K562 (cell line): ENCODE data around the gene NAIF1. TPM values are rescaled to one million over a fixed set of nuclear protein-coding genes. Genes with fewer than 3 reads are reported as not detected.
A peak's percentile ranks its signal among the peaks of the same experiment; 100 is the strongest.

Experiments
- ATAC-seq: fragments of 200-7000 bp; cut with Tn5 transposase; 3 replicates; pipeline ENCODE4 v1.9.1; 2020; ENCODE audit warnings: moderate library complexity
- BruUV-seq: library from RNA; stranded (reverse); fragments of 400-500 nt; replicated peaks from 2 replicates; lab custom pipeline; 2021; lab: Mats Ljungman, UMichigan
- CTCF ChIA-PET: fragments of 300-600 bp; formaldehyde crosslinking; extraction: SDS; loops from one replicate; lab custom pipeline; 2021; ENCODE audit warnings: low intra/inter-chr PET ratio; lab: Yijun Ruan, JAX
- POLR2A ChIA-PET: fragments of 300-600, 350-650 bp; sonication (Branson Sonifier 250); formaldehyde crosslinking; extraction: SDS; loops from one replicate; lab custom pipeline; 2021; ENCODE audit warnings: antibody characterized with exemption, inconsistent platforms; lab: Yijun Ruan, JAX
- DNase-seq, 4 experiments: peaks; one replicate each; pipeline versions ENCODE4 v3.0.0 to v3.0.0-alpha.2; 2011 to 2018; ENCODE audit warnings: low spot score in 3 of 4, mixed read lengths in 3 of 4; ENCODE audit errors: extremely low read depth in 1 of 4
- FAIRE-seq: peaks from 2 replicates; lab custom pipeline; 2011; peaks lifted over from hg19 to GRCh38; lab: Jason Lieb, UNC
- H2AFZ ChIP-seq: 2 replicates; pipeline ENCODE4 v1.6.0; 2011; ENCODE audit warnings: low read depth, low read length, control low read depth, inconsistent platforms
- H3K27ac ChIP-seq: fragments of 200-600 bp; 3 replicates; pipeline ENCODE4 v1.8.0; 2011; ENCODE audit warnings: low read depth, mild to moderate bottlenecking, control low read depth, inconsistent platforms, low read length, moderate library complexity, mixed read lengths; ENCODE audit errors: extremely low read depth
- H3K27me3 ChIP-seq, 2 experiments: fragments of 300-600 bp in 1 of 2; 2 replicates in 1 of 2; 3 replicates in 1 of 2; pipeline versions ENCODE4 v1.6.0 to v1.8.0; 2011; ENCODE audit warnings: inconsistent platforms in 2 of 2, low read length in 2 of 2, mild to moderate bottlenecking in 1 of 2, mixed read lengths in 1 of 2, moderate library complexity in 1 of 2; ENCODE audit not compliant: control insufficient read depth in 2 of 2, insufficient read depth in 2 of 2
- H3K36me3 ChIP-seq: fragments of 300-600 bp; 3 replicates; pipeline ENCODE4 v1.8.0; 2011; ENCODE audit warnings: mild to moderate bottlenecking, low read length, inconsistent platforms; ENCODE audit not compliant: control insufficient read depth, insufficient read depth
- H3K4me1 ChIP-seq, 2 experiments: fragments of 200-600 bp in 1 of 2; replicated peaks in 1 of 2; 2 replicates in 1 of 2; 3 replicates in 1 of 2; pipeline versions ENCODE4 v1.5.1 to v1.8.0; 2011; ENCODE audit warnings: inconsistent platforms in 2 of 2, low read length in 2 of 2, mild to moderate bottlenecking in 1 of 2, mixed read lengths in 1 of 2, moderate library complexity in 1 of 2; ENCODE audit not compliant: control insufficient read depth in 2 of 2, insufficient read depth in 2 of 2
- H3K4me2 ChIP-seq: 2 replicates; pipeline ENCODE4 v1.6.1; 2011; ENCODE audit warnings: low read length, control low read depth, inconsistent platforms, mixed read lengths; ENCODE audit not compliant: insufficient read depth
- H3K4me3 ChIP-seq: fragments of 200-600 bp; sonication (generic), shearing (Covaris generic); 2 replicates; pipeline ENCODE4 v1.5.1; 2016; ENCODE audit warnings: control low read depth, inconsistent platforms
- H3K79me2 ChIP-seq: fragments of 200-600 bp; 3 replicates; pipeline ENCODE4 v1.8.0; 2011; ENCODE audit warnings: low read length, inconsistent platforms; ENCODE audit not compliant: control insufficient read depth, insufficient read depth
- H3K9ac ChIP-seq, 2 experiments: 2 replicates each; pipeline versions ENCODE4 v1.6.0 to v1.6.1; 2011; ENCODE audit warnings: low read depth in 2 of 2, low read length in 2 of 2, control low read depth in 1 of 2, inconsistent platforms in 1 of 2, mild to moderate bottlenecking in 1 of 2, mixed read lengths in 1 of 2; ENCODE audit not compliant: insufficient read depth in 1 of 2
- H3K9me1 ChIP-seq: one replicate; pipeline ENCODE4 v1.6.0; 2011; ENCODE audit warnings: inconsistent platforms, mild to moderate bottlenecking, low read length, moderate library complexity; ENCODE audit not compliant: control insufficient read depth, insufficient read depth
- H3K9me3 ChIP-seq: replicated peaks from 2 replicates; pipeline ENCODE4 v1.5.1; 2011; ENCODE audit warnings: low read depth, low read length, inconsistent platforms; ENCODE audit not compliant: control insufficient read depth, insufficient read depth
- H4K20me1 ChIP-seq: replicated peaks from 2 replicates; pipeline ENCODE4 v1.6.1; 2011; ENCODE audit warnings: low read length, inconsistent platforms, mixed read lengths; ENCODE audit not compliant: control insufficient read depth, insufficient read depth
- NFATC3 ChIP-seq: fragments of 450-650 bp; IDR thresholded peaks from 2 replicates; pipeline ENCODE4 v1.6.1; 2017; ENCODE audit warnings: mild to moderate bottlenecking
- NFXL1 ChIP-seq: fragments of 450-650 bp; formaldehyde crosslinking; IDR thresholded peaks from 2 replicates; pipeline ENCODE4 v1.4.0; 2021; ENCODE audit warnings: mild to moderate bottlenecking
- OTX1 ChIP-seq: fragments of 450-650 bp; formaldehyde crosslinking; IDR thresholded peaks from 2 replicates; pipeline ENCODE4 v1.4.0; 2022; ENCODE audit warnings: mild to moderate bottlenecking
- SMARCA5 ChIP-seq: fragments of 450-650 bp; IDR thresholded peaks from 2 replicates; pipeline ENCODE4 v1.6.1; 2016
- SREBF1 ChIP-seq: fragments of 150-350 bp; IDR thresholded peaks from 2 replicates; pipeline ENCODE4 v1.6.1; 2014; ENCODE audit warnings: antibody characterized with exemption, low read depth, low read length, borderline replicate concordance
- TEAD2 ChIP-seq: fragments of 450-650 bp; IDR thresholded peaks from 2 replicates; pipeline ENCODE4 v1.6.1; 2016; ENCODE audit warnings: missing genetic modification characterization, control low read depth, missing compliant biosample characterization
- ZNF764 ChIP-seq: fragments of 250-450 bp; sonication (Bioruptor Pico); IDR thresholded peaks from 2 replicates; pipeline ENCODE4 v1.4.0; 2020; ENCODE audit warnings: low read depth, mild to moderate bottlenecking, moderate library complexity
- WGBS: fragments of 100-300 bp; shearing (Covaris generic); methylation state at CpG from one replicate; pipeline ENCODE4 v1.1.6; 2016; ENCODE audit warnings: low coverage, mixed read lengths; ENCODE audit not compliant: insufficient coverage; ENCODE audit errors: missing lambda C conversion rate; 5-methylcytosine and 5-hydroxymethylcytosine counted together
- in situ Hi-C: fragments of 300-500 bp; cut with MboI; formaldehyde crosslinking; loops from 4 replicates; pipeline ENCODE4 v1.15.0; 2018; ENCODE audit warnings: inconsistent platforms, mixed read lengths
- intact Hi-C: fragments of 100-400 bp; cut with micrococcal nuclease; formaldehyde crosslinking; loops from 2 replicates; pipeline ENCODE4 v1.14.2; 2022
- polyA plus RNA-seq, 8 experiments: library from polyadenylated mRNA; depleted of rRNA in 4 of 8; stranded (reverse) in 5 of 8; unstranded in 3 of 8; fragments of >200 nt; fragmentation: Nextera tagmentation in 2 of 8; fragmentation: Illumina TruSeq in 1 of 8; extraction: Ambion mirVana in 2 of 8; extraction: Trizol in 1 of 8; gene quantifications; 2 replicates each; pipeline versions ENCODE4 v1.2.1 to v1.2.3, GENCODE V29; 2011 to 2014; ENCODE audit warnings: inconsistent platforms in 1 of 8, missing spikeins in 1 of 8
- total RNA-seq, 7 experiments: library from RNA; depleted of rRNA in 6 of 7; stranded (reverse); fragments of >200 nt in 6 of 7; fragmentation: Illumina TruSeq in 2 of 7; extraction: Trizol in 2 of 7; gene quantifications; 2 replicates each; pipeline versions ENCODE4 v1.2.1 to v1.2.3, GENCODE V29; 2011 to 2021; ENCODE audit warnings: low replicate concordance in 1 of 7
- TF ChIP-seq, protein P1 (sequence below): IDR thresholded peaks from 2 replicates; pipeline ENCODE4 v1.6.1; 2014; ENCODE audit warnings: antibody characterized with exemption
- TF ChIP-seq, protein P2 (sequence below): sonication (generic); formaldehyde crosslinking; IDR thresholded peaks from 2 replicates; pipeline ENCODE4 v1.4.0; 2020; ENCODE audit warnings: mild to moderate bottlenecking, missing genetic modification reagents
- TF ChIP-seq, protein P3 (sequence below): fragments of 250-450 bp; sonication (Bioruptor Pico); IDR thresholded peaks from 2 replicates; pipeline ENCODE4 v1.8.0; 2021; ENCODE audit warnings: moderate library complexity, mild to moderate bottlenecking, inconsistent platforms

The NAIF1 gene
- total and polyA plus RNA-seq, 9 of the 15 experiments (the other 6 are each of a cell fraction or from before 2014, with no cell fraction given), result 4.8 to 26.6 (median 17.2) TPM

DNA sequence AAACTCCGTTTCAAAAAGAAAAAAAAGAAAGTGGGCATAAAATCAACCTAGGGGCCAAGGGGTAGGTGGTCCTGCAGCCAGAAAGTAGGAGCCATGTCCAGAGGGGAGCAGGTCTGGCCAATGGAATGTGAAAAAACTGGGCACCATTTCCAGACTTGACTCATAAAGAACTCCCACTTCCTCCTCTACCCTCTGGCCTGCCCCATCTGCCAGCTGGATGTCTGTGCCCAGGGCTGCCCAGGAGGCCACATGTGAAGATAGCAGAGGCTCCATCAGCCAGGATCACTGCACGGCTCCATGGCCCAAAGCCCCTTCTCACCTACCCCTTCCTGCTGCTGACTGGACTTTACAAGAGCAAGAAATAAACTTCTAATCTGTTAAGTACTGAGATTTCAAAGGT, 44.2 kb downstream of the NAIF1 start (continued):
- TF ChIP-seq, protein P1, sequence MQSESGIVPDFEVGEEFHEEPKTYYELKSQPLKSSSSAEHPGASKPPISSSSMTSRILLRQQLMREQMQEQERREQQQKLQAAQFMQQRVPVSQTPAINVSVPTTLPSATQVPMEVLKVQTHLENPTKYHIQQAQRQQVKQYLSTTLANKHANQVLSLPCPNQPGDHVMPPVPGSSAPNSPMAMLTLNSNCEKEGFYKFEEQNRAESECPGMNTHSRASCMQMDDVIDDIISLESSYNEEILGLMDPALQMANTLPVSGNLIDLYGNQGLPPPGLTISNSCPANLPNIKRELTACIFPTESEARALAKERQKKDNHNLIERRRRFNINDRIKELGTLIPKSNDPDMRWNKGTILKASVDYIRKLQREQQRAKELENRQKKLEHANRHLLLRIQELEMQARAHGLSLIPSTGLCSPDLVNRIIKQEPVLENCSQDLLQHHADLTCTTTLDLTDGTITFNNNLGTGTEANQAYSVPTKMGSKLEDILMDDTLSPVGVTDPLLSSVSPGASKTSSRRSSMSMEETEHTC, result no peak
- TF ChIP-seq OTX1, result no peak
- TF ChIP-seq, all 486 proteins: peak for 0

DNA sequence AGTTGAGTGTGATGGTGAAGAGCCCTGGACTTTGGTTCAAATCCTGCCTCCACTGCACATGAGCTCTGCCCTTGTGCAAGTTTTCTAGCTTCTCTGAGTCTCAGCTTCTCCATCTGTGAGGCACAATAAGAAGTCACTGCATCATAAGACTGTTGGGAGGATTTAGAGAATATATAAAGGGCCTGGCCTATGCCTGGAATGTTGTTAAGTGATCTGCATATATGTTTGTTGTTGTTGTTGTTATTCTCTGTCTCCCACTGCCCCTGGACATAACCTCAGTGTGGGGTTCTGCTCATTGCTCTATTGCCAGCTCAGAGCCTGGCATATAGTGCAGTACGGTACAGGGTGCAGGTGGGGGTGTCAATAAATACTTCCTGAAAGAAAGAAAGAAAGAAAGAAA, 46.0 kb downstream of the NAIF1 start:
- Histone ChIP-seq H3K27ac (no peak overlapping the region), H3K4me3 (no peak overlapping the region), H3K27me3 (no peaks in the 10 kb centered on the region), H3K9me3 (no peaks in the 10 kb centered on the region), H3K4me1 (peaks cover 2 to 7% of the 10 kb centered on the region in 2 experiments; a peak in 2 of 5 replicates), H3K9ac (no peak overlapping the region), H3K79me2 (no peaks in the 10 kb centered on the region), H3K9me1 (no peaks in the 10 kb centered on the region), H2AFZ (no peak overlapping the region), H3K4me2 (no peak overlapping the region), H3K36me3 (no peaks in the 10 kb centered on the region), H4K20me1 (no peaks in the 10 kb centered on the region)
- POLR2A ChIA-PET, result interaction anchor here (0.9 kb wide), 1 partner anchor 8 kb away, joined by 3 read pairs; no protein-coding TSS in a partner anchor
- intact Hi-C loops, result no loop called here
- WGBS, result 0% methylated on average over 1 of the region's 1 CpG
- in situ Hi-C loops, result no loop called here
- ATAC-seq (no peak), DNase-seq (no peak), FAIRE-seq (peak; percentile 32)
- BruUV-seq, result no TSS peak
- TF ChIP-seq SREBF1, result no peak
- TF ChIP-seq ZNF764 (CRISPR knock-in tag), result no peak
- TF ChIP-seq, protein P2, sequence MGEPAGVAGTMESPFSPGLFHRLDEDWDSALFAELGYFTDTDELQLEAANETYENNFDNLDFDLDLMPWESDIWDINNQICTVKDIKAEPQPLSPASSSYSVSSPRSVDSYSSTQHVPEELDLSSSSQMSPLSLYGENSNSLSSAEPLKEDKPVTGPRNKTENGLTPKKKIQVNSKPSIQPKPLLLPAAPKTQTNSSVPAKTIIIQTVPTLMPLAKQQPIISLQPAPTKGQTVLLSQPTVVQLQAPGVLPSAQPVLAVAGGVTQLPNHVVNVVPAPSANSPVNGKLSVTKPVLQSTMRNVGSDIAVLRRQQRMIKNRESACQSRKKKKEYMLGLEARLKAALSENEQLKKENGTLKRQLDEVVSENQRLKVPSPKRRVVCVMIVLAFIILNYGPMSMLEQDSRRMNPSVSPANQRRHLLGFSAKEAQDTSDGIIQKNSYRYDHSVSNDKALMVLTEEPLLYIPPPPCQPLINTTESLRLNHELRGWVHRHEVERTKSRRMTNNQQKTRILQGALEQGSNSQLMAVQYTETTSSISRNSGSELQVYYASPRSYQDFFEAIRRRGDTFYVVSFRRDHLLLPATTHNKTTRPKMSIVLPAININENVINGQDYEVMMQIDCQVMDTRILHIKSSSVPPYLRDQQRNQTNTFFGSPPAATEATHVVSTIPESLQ (CRISPR knock-in tag), result no peak
- no peak for TF ChIP-seq NFXL1 (CRISPR knock-in tag)
- TF ChIP-seq SMARCA5, result 0 out of 2 replicates have a peak, but pooled peaks have one; percentile 2
- TF ChIP-seq, protein P3, sequence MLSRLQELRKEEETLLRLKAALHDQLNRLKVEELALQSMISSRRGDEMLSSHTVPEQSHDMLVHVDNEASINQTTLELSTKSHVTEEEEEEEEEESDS, result no peak
- TF ChIP-seq TEAD2, result no peak
- no peak for TF ChIP-seq NFATC3
- TF ChIP-seq, all 486 proteins: peak for 1
- CTCF ChIA-PET, result no interaction called here
